ENCODE results near the gene ZBTB45. TPM values are rescaled to one million over a fixed set of nuclear protein-coding genes. Genes with fewer than 3 reads are reported as not detected.
A peak's percentile ranks its signal among the peaks of the same experiment; 100 is the strongest.

The ZBTB45 gene
- total RNA-seq, 1 donor from 2014 or later: 2.2 TPM

GRCh38 chr19:58515259-58515658 is 4.4 kb downstream of the ZBTB45 start:
- Mint-ChIP-seq H3K27me3 (ENCODE audit: insufficient read depth, low read depth) (peaks cover 8% of the 10 kb centered on the region), H3K4me1 (peaks cover 27% of the 10 kb centered on the region), H3K4me3 (peak overlapping the region; percentile 52), H3K9me3 (no peaks in the 10 kb centered on the region), H3K27ac (peak overlapping the region; percentile 39), H3K36me3 (peaks cover 13% of the 10 kb centered on the region)
- Histone ChIP-seq H3K4me3 (no peak overlapping the region), H3K9ac (no peak overlapping the region), H3F3A (ENCODE audit: low read depth) (peaks cover 40% of the 10 kb centered on the region), H3K4me1 (peaks cover 13% of the 10 kb centered on the region), H4K20me1 (ENCODE audit: low read depth) (peaks cover 8% of the 10 kb centered on the region), H3K27ac (peak overlapping the region; percentile 29), H3K9me3 (ENCODE audit: low read depth) (no peaks in the 10 kb centered on the region), H3K79me2 (ENCODE audit: low read depth) (peaks cover 45% of the 10 kb centered on the region), H3K36me3 (no peaks in the 10 kb centered on the region), H2AFZ (replicated peaks) (no peak overlapping the region), H3K4me2 (no peak overlapping the region), H3K27me3 (no peaks in the 10 kb centered on the region)
- no peak for DNase-seq (ENCODE audit: low spot score)
- TF ChIP-seq, protein P1, sequence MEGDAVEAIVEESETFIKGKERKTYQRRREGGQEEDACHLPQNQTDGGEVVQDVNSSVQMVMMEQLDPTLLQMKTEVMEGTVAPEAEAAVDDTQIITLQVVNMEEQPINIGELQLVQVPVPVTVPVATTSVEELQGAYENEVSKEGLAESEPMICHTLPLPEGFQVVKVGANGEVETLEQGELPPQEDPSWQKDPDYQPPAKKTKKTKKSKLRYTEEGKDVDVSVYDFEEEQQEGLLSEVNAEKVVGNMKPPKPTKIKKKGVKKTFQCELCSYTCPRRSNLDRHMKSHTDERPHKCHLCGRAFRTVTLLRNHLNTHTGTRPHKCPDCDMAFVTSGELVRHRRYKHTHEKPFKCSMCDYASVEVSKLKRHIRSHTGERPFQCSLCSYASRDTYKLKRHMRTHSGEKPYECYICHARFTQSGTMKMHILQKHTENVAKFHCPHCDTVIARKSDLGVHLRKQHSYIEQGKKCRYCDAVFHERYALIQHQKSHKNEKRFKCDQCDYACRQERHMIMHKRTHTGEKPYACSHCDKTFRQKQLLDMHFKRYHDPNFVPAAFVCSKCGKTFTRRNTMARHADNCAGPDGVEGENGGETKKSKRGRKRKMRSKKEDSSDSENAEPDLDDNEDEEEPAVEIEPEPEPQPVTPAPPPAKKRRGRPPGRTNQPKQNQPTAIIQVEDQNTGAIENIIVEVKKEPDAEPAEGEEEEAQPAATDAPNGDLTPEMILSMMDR (IDR thresholded peaks at IDR 0.05): no peak
- TF ChIP-seq EZH2 (IDR thresholded peaks at IDR 0.05): no peak
- no peak for TF ChIP-seq EZH2phosphoT487 (IDR thresholded peaks at IDR 0.05)

- Histone ChIP-seq H3K27ac (no peak overlapping the region), H2AFZ (replicated peaks) (no peak overlapping the region), H3K9me3 (ENCODE audit: low read depth) (no peaks in the 10 kb centered on the region), H3K4me2 (peak overlapping the region; percentile 78), H4K20me1 (ENCODE audit: low read depth) (peaks cover 8% of the 10 kb centered on the region), H3K79me2 (ENCODE audit: low read depth) (peaks cover 44% of the 10 kb centered on the region), H3K36me3 (no peaks in the 10 kb centered on the region), H3K27me3 (no peaks in the 10 kb centered on the region), H3K9ac (no peak overlapping the region), H3F3A (ENCODE audit: low read depth) (peaks cover 33% of the 10 kb centered on the region), H3K4me1 (peaks cover 12% of the 10 kb centered on the region), H3K4me3 (peak overlapping the region; percentile 44)
- peaks cover 13% of the 10 kb centered on the region for H3K36me3 Mint-ChIP-seq
- H3K27ac Mint-ChIP-seq: no peak overlapping the region
- peaks cover 23% of the 10 kb centered on the region for H3K4me1 Mint-ChIP-seq
- peaks cover 10% of the 10 kb centered on the region for H3K27me3 Mint-ChIP-seq (ENCODE audit: insufficient read depth, low read depth)
- H3K4me3 Mint-ChIP-seq: peak overlapping the region; percentile 60
- no peaks in the 10 kb centered on the region for H3K9me3 Mint-ChIP-seq
- DNase-seq (ENCODE audit: low spot score): no peak
- TF ChIP-seq, protein P1 (IDR thresholded peaks at IDR 0.05): no peak
- no peak for TF ChIP-seq EZH2 (IDR thresholded peaks at IDR 0.05)
These were observed 5.0 kb downstream of the ZBTB45 start for GRCh38 chr19:58514564-58515022.

GRCh38 chr19:58513694-58514563 is 5.7 kb downstream of the ZBTB45 start:
- Mint-ChIP-seq H3K9me3 (no peaks in the 10 kb centered on the region), H3K27ac (no peak overlapping the region), H3K4me3 (peak overlapping the region; percentile 76), H3K36me3 (peaks cover 13% of the 10 kb centered on the region), H3K27me3 (ENCODE audit: insufficient read depth, low read depth) (peaks cover 8% of the 10 kb centered on the region), H3K4me1 (peaks cover 21% of the 10 kb centered on the region)
- no peak overlapping the region for H3K27ac ChIP-seq
- H3F3A ChIP-seq (ENCODE audit: low read depth): peaks cover 27% of the 10 kb centered on the region
- no peak overlapping the region for H2AFZ ChIP-seq (replicated peaks)
- H3K4me2 ChIP-seq: peak overlapping the region; percentile 78
- TF ChIP-seq, protein P1 (IDR thresholded peaks at IDR 0.05): peak; percentile 87
- TF ChIP-seq EZH2phosphoT487 (IDR thresholded peaks at IDR 0.05): no peak
- H3K9ac ChIP-seq: no peak overlapping the region
- peaks cover 44% of the 10 kb centered on the region for H3K79me2 ChIP-seq (ENCODE audit: low read depth)
- no peaks in the 10 kb centered on the region for H3K27me3 ChIP-seq
- H3K9me3 ChIP-seq (ENCODE audit: low read depth): no peaks in the 10 kb centered on the region
- peak; percentile 96 for DNase-seq (ENCODE audit: low spot score)
- H4K20me1 ChIP-seq (ENCODE audit: low read depth): peaks cover 8% of the 10 kb centered on the region
- no peaks in the 10 kb centered on the region for H3K36me3 ChIP-seq
- H3K4me3 ChIP-seq: peak overlapping the region; percentile 44
- H3K4me1 ChIP-seq: peaks cover 12% of the 10 kb centered on the region

Measured in neural progenitor cell (in vitro differentiated cells).